NOMO-1 treated with DMSO at 0.1 percent for 48 hours (cell line): ENCODE results near the gene PDGFC.
A peak's percentile ranks its signal among the peaks of the same experiment; 100 is the strongest.
"Not testable (repeated sequence)": the region's sequence is repeated elsewhere in the genome, so short reads cannot be mapped to it uniquely, and the experiment has no call there.

Experiments used
- DNase-seq: peaks from one replicate; lab custom pipeline; 2025; ENCODE audit not compliant: unreplicated experiment; lab: John Stamatoyannopoulos, UW

PDGFC gene

DNA sequence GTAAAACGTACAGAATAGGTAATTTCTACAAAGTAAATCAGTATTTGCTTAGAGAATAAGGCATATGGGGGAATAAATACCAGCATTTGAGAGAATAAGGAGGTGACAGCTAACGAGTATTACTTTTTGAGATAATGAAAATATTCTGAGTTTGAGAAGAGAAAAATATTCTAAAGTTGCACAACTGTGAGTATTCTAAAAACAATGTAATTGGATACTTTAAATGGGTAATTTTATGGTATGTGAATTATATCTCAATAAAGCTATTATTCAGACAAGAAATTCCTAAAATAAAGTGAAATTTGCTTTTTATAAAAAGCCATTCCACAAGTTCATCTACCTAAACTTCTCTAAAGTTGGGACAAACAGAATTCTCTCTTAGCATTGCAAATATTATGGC, 62.6 kb downstream of the PDGFC start:
- DNase-seq, result no peak

DNA sequence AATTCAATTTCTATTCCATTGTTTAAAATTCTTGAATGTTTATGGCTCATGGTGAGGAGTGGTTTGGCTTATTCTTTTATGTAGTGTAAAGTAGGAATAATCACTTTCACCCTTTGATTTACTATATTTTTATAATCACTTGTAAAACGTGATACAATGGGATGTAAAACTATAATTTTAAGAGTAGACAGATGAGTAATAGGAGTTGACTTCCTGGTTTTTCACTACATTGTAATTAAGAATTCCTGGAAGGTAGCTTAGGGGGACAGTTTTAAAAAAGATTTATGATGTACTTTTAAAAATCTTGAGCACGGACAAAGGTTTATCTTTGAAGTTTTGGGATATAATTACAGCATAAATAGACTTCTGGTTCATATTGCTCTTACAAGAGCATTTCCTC, 65.3 kb downstream of the PDGFC start:
- DNase-seq, result no peak

DNA sequence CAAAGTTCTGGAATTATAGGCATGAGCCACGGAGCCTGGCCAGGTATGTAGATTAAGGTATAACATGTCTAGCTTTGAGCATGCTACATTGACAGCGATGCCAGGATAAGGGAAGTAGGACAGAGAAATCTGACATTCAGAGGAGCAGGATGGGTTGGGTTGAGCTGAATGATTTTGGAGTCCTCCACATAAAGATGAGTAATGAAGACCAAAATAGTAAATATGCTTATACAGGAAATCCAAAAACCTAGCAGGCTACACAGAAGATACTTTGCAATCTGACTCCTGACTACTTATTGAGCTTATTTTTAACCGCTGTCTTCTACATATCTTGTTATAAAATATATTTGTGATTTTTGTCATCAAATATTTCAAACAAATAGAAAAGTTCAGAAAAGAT, 69.7 kb downstream of the PDGFC start:
- DNase-seq, result peak; percentile 4

DNA sequence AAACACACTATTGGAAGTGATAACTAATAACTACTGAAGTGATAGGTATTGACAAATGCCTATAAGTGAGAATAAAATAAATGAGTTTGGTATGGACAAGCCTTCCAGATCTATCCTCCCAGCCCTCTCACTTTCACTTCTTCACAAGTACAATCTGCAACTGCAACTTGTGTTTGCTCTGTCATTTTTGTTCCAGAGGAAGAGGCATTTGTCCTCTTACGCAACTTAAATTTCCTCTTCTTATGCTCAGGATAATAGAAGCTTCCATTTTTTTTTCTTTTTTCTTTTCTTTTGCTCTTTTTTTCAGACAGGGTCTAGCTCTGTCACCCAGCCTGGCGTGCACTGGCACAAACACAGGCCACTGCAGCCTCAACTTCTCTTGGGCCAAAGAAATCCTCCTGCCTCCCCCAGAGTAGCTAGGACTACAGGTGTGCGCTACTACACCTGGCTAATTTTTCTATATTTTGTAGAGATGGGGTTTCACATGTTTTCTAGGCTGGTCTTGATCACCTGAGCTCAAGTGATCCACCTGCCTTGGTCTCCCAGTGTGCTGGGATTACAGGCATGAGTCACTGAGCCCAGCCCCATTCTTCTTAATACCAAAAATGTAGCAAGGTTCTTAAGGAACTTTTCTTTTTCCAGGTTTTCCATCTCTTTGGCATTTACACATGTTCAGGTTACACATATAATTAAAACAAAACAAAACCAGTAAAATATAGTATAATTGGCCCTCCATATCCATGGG, 73.1 kb downstream of the PDGFC start:
- peak; percentile 75 for DNase-seq

DNA sequence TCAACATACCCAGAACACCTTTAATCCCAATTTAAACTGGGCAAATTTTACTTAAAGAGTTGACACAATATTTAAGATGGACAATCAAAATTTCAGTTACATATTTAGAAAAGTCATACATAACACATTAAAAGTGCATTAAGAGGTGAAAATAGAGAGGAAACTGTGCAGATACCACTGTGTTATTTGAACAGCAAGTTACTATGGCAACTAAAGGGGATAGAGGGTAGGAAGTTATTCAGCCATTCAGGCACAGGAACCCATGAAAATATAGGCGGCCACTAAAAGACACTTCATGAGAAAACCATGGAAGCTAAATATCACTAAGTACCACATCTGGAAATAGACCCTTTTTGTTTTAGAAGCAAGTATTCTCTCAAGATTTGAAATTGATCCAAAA, 75.1 kb downstream of the PDGFC start:
- DNase-seq, result no peak

DNA sequence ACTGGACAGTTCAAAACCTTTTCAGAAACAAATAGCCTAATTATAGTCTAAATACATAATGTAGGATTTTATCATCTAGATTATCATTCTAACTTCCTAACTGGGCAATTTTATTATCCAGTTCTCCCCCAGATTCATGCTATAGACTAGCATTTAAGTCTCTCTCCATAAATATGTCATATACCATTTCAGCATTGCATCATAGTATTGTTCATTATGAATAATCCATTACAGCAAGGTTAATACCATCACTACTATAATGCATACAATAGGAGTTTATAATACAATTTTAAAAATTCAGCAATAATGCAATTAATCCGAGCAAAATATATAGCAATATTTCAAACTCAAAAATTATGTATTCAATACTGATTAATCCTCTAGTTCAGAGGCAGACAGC, 77.4 kb downstream of the PDGFC start:
- DNase-seq, result no peak

DNA sequence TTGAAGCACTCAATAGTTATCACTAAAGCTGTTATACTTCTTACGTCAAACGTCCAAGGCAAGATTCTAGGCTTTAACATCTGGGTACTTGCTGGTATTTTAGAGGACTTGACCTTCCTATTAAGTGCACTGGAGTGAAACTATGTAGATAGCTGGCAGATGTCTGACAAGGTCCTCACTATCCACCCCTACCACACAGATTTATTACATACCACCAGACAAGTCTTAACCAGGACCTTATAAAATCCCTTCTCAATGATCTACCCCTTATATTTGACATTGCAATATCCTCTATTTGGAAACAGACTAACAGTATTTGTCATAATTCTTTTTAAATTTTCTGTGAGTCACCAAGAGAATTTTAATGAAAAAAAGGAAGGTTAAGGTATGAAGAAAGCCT, 78.8 kb downstream of the PDGFC start:
- DNase-seq, result peak; percentile 30

DNA sequence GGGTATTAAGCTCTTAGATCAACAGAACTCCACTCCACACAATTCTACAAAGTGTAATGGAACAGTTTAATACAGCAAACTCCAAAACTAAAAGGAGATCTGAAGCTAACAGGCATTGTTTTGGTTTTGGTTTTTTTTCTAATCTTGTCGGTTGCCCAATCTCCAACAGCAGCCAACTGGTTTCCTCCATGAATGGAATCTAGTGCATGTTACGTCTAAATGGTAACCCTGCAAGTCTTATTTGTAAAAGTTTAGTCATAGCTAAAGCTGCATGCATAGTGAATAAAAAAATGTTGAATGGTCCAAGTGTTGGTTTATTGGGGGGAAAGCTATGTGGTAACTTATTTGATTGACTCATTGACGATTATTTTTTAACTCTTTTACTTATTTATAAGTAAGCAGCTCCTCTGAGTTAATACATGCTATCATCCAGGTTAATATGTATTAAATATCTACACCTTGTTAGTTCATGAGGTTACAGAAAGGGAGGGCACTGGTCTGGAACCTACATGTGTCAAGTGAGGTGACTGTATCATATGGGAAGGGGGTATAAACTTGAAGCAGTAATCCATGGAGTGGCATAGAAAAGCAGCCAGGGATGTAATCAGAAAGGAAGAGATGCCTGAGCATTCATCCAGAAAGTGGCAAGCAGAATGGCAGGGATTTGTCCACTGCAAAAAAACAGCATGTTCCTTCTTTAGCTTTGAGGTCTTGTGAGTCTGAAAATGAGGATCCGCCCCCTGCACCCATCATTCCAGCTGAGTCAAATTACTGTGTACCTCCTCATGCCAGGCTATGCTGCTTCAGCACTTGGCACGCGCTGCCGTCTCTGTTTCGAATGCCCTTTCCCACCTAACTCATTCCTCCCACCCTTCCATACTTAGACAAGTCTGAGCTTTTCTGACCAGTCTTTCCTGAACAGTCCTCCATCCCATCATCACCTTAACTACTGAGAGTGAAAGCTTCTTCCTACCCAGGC, 81.7 kb downstream of the PDGFC start:
- DNase-seq, result peak; percentile 21

DNA sequence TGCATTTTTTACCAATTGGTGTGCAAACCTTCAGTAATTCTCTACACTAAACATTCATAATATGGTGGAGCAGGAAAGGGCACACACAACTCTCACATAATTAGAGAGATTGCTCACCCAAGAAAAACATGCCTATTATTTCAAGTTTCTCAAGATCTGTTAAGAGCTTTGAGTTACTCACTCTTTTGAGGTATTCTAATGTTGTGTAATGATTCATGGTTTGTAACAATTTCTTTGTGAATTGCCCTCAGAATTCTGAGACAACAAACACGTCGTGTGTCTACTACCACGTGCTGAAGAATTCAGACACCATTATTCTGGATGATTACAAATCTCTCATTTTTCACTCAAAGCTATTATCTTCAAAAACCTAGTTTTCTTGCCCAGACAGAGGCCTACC, 82.8 kb downstream of the PDGFC start:
- DNase-seq, result peak; percentile 50

DNA sequence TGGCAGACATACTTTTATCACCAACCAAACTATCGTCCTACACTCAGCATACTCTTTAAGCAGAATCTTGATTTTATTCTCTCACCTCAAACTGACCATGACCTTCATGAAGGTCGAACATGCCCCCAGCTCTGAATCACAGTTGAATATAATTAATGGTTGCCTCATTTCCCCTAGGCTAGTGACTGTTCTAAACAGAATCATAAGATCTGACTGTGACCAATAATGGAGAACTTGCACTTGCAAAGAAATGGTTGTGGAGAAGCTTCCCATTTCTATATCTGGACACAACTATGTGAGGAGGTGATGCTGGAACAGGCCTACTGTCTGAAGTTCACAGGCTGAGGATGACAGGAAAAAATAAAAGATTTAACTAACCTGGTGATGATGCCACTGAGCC, 85.1 kb downstream of the PDGFC start:
- DNase-seq, result no peak

DNA sequence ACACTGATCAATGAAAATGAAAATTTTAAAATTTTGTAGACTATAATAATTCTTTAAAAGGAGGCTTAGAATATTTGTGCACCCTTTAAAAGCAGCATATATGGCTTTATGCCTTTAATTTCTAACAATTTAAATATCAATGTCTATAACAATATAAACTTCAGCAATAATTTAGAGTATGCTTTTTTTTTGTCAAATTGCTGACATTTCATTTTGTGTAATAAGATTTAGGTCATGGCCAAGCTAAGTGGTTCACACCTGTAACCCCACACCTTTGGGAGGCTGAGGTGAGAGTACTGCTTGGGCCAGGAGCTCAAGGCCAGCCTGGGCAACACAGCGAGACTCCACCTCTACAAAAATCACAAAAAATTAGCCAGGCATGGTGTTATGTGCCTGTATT, 86.2 kb downstream of the PDGFC start:
- DNase-seq, result no peak

DNA sequence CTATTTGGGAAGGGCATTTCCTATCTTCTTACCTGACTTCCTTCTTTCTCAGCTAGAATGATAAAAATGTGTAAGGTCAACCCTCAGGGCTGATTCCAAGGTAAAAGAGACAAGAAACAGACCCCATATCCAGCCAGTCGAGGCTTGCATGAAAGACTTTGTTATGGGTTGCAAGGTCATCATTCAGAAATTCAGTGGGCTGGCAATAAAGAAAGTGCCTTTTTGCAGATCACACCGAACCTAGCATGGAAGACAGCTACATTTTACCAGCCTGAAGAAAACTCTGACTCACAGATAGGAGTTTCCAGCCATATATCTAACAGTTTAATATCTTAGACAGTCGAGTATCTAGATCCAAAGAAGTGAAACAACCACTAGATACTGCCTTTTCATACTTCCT, 87.4 kb downstream of the PDGFC start:
- no peak for DNase-seq

DNA sequence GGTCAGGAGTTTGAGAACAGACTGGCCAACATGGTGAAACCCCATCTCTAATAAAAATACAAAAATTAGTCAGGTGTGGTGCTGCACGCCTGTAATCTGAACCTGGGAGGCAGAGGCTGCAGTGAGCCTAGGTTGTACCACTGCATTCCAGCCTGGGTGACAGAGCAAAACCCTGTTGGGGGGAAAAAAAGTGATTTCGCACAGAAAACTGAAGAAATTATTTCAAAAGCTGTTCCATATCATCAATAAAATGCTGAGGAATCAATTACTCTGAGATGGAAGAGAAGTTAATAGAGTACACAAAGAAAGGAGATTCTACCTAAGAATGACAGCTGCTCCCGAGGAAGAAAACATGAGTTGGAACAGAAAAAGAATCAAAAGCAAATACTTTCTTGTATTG, 95.9 kb downstream of the PDGFC start:
- no peak for DNase-seq

DNA sequence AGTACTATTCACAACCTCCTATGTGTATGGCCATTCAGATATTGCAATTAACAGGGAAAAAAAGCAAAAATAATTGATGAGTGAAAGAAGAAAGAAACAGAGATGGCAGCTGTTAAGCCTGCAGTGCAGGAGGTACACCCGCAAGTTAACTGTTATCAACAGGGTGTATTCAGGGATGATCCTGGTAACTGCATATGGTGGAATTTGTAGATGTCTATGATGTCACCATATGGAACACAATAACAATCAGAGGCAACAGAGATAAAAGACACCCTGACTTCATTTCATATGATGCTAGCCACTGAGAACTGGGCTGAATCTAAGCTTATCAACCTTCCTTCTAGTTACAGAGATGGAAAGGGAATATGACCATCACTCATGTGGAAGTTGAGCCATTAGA, 96.5 kb downstream of the PDGFC start:
- no peak for DNase-seq

DNA sequence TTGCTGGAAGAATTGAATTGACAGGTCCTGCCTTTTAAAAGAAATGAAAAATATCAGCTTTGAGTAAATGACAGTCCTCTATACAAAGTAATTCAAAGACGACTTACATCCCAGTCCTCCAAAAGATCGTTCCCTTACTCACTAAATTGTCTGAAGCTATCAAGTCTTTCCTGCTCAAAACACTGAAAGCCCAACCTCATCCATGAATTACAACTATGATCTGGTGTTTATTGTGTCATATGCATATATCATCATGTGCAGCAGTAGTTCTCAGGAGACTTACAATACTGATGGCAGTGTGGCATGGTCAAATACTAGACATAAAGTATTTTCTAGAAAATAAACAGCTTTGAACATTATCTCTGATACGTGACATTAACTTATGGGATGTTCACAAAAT, 97.8 kb downstream of the PDGFC start:
- DNase-seq, result no peak

DNA sequence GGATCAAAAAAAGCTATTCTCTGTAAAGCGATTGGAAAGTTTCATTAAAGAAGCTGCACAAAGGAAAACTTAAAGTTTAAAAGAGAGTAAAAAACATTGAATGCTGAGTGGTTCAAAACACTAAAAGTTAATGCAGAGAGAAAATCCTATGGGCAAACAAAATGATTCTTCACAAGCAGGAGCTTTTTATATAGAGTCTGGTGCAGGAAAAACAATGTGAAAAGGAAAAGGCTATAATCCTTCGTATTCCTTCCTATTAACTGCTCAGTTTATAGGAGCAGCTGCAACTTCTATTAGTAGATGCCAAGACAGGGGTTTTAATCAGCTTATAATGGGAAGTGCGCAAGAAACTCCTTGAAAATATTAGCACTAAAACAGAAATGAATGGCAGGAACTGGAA, 100.7 kb downstream of the PDGFC start:
- DNase-seq, result no peak

DNA sequence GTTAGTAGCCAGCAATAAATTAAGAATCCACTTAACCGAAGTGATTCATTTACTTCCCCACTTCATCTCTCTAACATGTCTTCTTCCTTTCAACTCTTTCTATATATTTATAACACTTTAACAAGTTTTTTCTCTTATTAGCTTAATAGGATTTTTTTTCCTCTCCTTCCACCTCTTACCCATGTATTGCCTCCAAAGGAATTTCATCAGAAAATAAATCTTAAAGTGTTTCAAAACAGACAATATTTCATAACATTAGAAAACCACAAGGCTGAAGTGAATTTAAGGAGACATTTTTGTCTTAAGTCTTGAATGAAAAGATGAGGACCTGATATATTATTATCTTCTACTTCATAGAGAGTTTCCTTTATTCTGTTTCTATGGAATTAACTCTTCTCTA, 101.5 kb downstream of the PDGFC start:
- DNase-seq, result peak; percentile 60

DNA sequence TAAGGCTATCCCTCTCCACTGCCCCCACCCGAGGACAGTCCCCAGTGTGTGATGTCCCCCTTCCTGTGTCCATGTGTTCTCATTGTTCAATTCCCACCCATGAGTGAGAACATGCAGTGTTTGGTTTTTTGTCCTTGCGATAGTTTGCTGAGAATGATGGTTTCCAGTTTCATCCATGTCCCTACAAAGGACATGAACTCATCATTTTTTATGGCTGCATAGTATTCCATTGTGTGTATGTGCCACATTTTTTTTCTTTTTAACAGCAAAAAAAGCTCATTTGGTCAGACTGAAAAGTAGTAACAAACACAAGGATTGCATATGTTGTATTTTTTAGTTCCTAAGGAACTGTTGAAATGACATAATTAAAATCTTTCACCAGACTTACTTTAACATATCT, 105.5 kb downstream of the PDGFC start:
- not testable (repeated sequence) for DNase-seq

DNA sequence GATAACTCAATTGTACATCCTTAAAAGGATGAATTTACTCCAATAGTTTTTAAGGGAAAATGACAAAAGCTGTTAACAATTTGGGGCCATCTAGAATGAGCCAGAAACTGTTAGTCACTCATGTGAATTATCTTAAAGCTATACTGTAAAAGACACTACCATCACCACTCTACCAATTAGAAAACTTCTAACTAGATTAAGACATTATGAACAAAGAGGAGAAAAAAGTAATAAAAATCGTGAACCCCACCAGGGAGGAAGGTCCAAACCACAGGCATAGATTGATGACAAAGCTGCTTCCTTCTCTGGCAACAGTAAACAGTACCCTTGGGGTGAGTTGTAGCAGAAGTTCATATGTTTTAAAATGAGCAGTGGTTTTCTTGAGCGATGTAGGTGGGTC, 106.1 kb downstream of the PDGFC start:
- DNase-seq, result peak; percentile 53

DNA sequence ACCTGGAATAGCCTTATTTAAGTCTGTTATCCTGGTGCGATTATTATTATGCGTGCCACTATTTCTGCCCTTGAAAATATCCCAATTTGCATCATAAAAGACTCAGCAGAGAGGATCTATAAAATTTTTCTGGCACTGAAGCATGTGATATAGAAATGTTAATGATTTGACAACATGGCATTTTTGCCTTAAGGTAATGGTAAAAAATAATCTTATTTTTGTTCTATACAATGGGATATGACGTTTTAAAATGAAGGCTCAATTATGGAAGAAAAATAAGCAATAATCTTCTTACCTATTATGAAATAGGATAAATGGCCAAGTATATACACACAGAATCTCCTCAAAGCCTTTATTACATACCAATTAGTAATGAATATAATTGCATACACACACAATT, 113.5 kb downstream of the PDGFC start:
- DNase-seq, result no peak

DNA sequence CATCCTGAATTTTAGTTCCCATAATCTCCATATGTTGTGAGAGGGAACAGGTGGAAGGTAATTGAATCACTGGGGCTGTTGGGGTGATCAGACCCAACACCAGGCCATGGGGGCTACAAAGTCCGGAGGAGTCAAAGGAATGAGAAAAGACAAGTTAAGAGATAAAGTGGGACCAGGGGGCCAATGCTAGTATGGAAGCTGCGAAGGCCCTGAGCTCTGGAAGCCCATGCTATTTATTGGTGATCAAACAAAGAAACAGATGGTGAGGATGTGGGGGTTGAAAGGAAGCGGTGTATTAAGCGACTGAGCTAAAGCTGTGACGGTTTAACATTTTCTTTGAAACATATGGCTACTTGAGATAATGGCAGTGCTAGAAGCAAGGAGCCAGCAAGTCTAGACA, 132.8 kb downstream of the PDGFC start:
- no peak for DNase-seq

DNA sequence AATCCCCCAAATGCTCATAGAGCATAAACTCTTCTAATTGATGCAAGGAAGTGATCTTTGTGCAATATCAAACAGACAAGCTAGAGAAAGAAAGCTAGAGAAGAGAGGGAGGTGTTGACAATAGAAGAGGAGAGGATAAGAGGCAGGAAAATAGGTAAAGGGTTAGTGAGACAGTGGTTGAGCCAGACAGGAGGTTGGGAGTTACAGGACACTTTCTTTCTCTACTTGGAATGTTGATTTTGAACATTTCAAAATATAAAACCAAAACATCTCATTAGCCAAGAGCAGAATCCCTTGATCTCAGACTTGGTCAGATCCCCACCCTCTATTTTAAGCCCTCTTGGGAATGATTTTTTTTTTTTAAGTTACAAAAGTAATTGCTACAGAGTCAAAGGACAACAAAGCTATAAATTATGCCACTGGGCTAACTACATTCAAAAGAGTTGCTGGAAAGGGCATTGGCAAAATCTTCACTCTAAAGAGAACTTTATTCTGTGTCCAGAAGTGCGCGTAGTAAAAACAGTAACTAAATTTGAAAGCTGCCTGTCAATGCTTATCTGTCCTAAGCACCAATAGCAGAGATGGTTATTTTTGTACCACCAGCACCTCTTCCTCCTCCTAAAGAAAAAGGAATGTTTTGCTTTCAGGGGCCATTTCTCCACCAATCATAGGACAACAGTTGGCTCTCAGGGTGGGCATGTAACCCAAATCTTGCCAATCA, 133.8 kb downstream of the PDGFC start:
- DNase-seq, result no peak
